H1 (cell line): Measurements from ENCODE around the gene BCL2. TPM values are rescaled to one million over a fixed set of nuclear protein-coding genes. Genes with fewer than 3 reads are reported as not detected.

Experiments
- CTCF ChIA-PET: fragments of 300-600 bp; sonication (Branson Sonifier 250); formaldehyde crosslinking; loops from one replicate; lab custom pipeline; 2021; ENCODE audit not compliant: partially characterized antibody; lab: Charles Lee
- POLR2A ChIA-PET: fragments of 300-600 bp; sonication (Branson Sonifier 250); formaldehyde crosslinking; loops from one replicate; lab custom pipeline; 2021; ENCODE audit warnings: inconsistent platforms; ENCODE audit not compliant: partially characterized antibody; lab: Charles Lee
- DNase-seq, 2 experiments: peaks; one replicate each; pipeline versions ENCODE4 v3.0.0 to v3.0.0-alpha.2; 2010 to 2022; ENCODE audit warnings: low spot score in 2 of 2, low read depth in 1 of 2, mixed read lengths in 1 of 2
- FAIRE-seq: peaks from 2 replicates; lab custom pipeline; 2011; peaks lifted over from hg19 to GRCh38; lab: Jason Lieb, UNC
- H2AFZ ChIP-seq: 2 replicates; pipeline ENCODE4 v1.8.1; 2012; ENCODE audit warnings: low read length, inconsistent platforms
- H2AK5ac ChIP-seq: 2 replicates; pipeline ENCODE4 v1.6.1; 2013; ENCODE audit warnings: low read depth, low read length
- H2BK120ac ChIP-seq: replicated peaks from 2 replicates; pipeline ENCODE3; 2013; ENCODE audit warnings: low read depth, low read length, inconsistent platforms
- H2BK12ac ChIP-seq: 2 replicates; pipeline ENCODE4 v1.6.1; 2013; ENCODE audit warnings: low read depth, low read length
- H2BK15ac ChIP-seq: 2 replicates; pipeline ENCODE4 v1.6.1; 2013; ENCODE audit warnings: low read length
- H2BK20ac ChIP-seq: 2 replicates; pipeline ENCODE4 v1.6.1; 2013; ENCODE audit warnings: low read length
- H2BK5ac ChIP-seq: 2 replicates; pipeline ENCODE4 v1.6.1; 2013; ENCODE audit warnings: low read depth, low read length
- H3K14ac ChIP-seq: 2 replicates; pipeline ENCODE4 v1.6.1; 2013; ENCODE audit warnings: inconsistent platforms; ENCODE audit not compliant: insufficient read length
- H3K18ac ChIP-seq: 2 replicates; pipeline ENCODE4 v1.6.1; 2013; ENCODE audit warnings: low read length; ENCODE audit errors: extremely low read depth
- H3K23ac ChIP-seq: 2 replicates; pipeline ENCODE4 v1.6.1; 2013; ENCODE audit warnings: inconsistent platforms; ENCODE audit not compliant: insufficient read length
- H3K23me2 ChIP-seq: 2 replicates; pipeline ENCODE4 v1.6.1; 2013; ENCODE audit warnings: low read depth, low read length
- H3K27ac ChIP-seq: 2 replicates; pipeline ENCODE4 v1.6.1; 2011; ENCODE audit warnings: low read depth, low read length, inconsistent platforms
- H3K27me3 ChIP-seq, 4 experiments: replicated peaks in 1 of 4; 1 replicate in 1 of 4; 2 replicates in 3 of 4; pipeline versions ENCODE4 v1.6.1 to v1.8.1; 2011 to 2013; ENCODE audit warnings: low read length in 3 of 4, mild to moderate bottlenecking in 3 of 4, inconsistent platforms in 2 of 4, mixed read lengths in 2 of 4, moderate library complexity in 1 of 4; ENCODE audit not compliant: control insufficient read depth in 3 of 4, insufficient read depth in 3 of 4; ENCODE audit errors: extremely low read depth in 1 of 4
- H3K36me3 ChIP-seq, 4 experiments: 2 replicates each; pipeline versions ENCODE4 v1.6.1 to v1.8.1; 2011 to 2013; ENCODE audit warnings: mild to moderate bottlenecking in 4 of 4, low read length in 3 of 4, moderate library complexity in 2 of 4, control low read depth in 1 of 4, inconsistent platforms in 1 of 4; ENCODE audit not compliant: insufficient read depth in 4 of 4, control insufficient read depth in 2 of 4
- H3K4ac ChIP-seq: replicated peaks from 2 replicates; pipeline ENCODE3; 2013; ENCODE audit warnings: low read length, low read depth, mixed read lengths, inconsistent platforms; ENCODE audit not compliant: insufficient read length
- H3K4me1 ChIP-seq, 4 experiments: replicated peaks in 1 of 4; 1 replicate in 1 of 4; 2 replicates in 3 of 4; pipeline versions ENCODE4 v1.6.1 to v1.8.1; 2011 to 2013; ENCODE audit warnings: low read length in 3 of 4, inconsistent platforms in 2 of 4, mixed read lengths in 1 of 4; ENCODE audit not compliant: insufficient read depth in 4 of 4, control insufficient read depth in 3 of 4
- H3K4me2 ChIP-seq, 2 experiments: 2 replicates each; pipeline versions ENCODE4 v1.6.1 to v1.8.1; 2011 to 2013; ENCODE audit warnings: low read depth in 2 of 2, low read length in 2 of 2, control low read depth in 1 of 2, inconsistent platforms in 1 of 2, mild to moderate bottlenecking in 1 of 2; ENCODE audit not compliant: insufficient read depth in 1 of 2
- H3K4me3 ChIP-seq, 4 experiments: fragments of 200-600, 300-600 bp in 1 of 4; sonication (generic), shearing (Covaris generic), sonication (Bioruptor Twin) in 1 of 4; 2 replicates each; pipeline versions ENCODE4 v1.5.1 to v1.8.1; 2011 to 2016; ENCODE audit warnings: low read length in 4 of 4, low read depth in 3 of 4, control low read depth in 2 of 4, inconsistent platforms in 2 of 4, mild to moderate bottlenecking in 2 of 4, mixed read lengths in 1 of 4, moderate library complexity in 1 of 4; ENCODE audit not compliant: insufficient read depth in 2 of 4; ENCODE audit errors: extremely low read depth in 1 of 4
- H3K56ac ChIP-seq: replicated peaks from 2 replicates; pipeline ENCODE3; 2013; ENCODE audit warnings: low read depth, mild to moderate bottlenecking, mixed read lengths, low read length, inconsistent platforms; ENCODE audit not compliant: insufficient read length
- H3K79me1 ChIP-seq: 2 replicates; pipeline ENCODE4 v1.6.1; 2013; ENCODE audit warnings: low read depth, low read length, control low read depth
- H3K79me2 ChIP-seq, 2 experiments: 2 replicates each; pipeline versions ENCODE4 v1.6.1 to v1.8.1; 2012 to 2013; ENCODE audit warnings: low read length in 2 of 2, mild to moderate bottlenecking in 2 of 2, inconsistent platforms in 1 of 2; ENCODE audit not compliant: insufficient read depth in 2 of 2, control insufficient read depth in 1 of 2
- H3K9ac ChIP-seq, 4 experiments: replicated peaks in 1 of 4; 1 replicate in 1 of 4; 2 replicates in 3 of 4; pipeline versions ENCODE4 v1.6.1 to v1.8.1; 2011 to 2013; ENCODE audit warnings: low read depth in 3 of 4, low read length in 3 of 4, control low read depth in 2 of 4, mild to moderate bottlenecking in 2 of 4, moderate library complexity in 2 of 4, inconsistent platforms in 1 of 4; ENCODE audit errors: extremely low read depth in 1 of 4
- H3K9me3 ChIP-seq, 2 experiments: 2 replicates each; pipeline versions ENCODE4 v1.6.1 to v1.8.1; 2012 to 2013; ENCODE audit warnings: mild to moderate bottlenecking in 2 of 2, moderate library complexity in 2 of 2, control low read depth in 1 of 2, inconsistent platforms in 1 of 2, low read depth in 1 of 2, low read length in 1 of 2, mixed read lengths in 1 of 2; ENCODE audit not compliant: insufficient read depth in 2 of 2
- H4K20me1 ChIP-seq, 2 experiments: replicated peaks in 1 of 2; 2 replicates each; pipeline versions ENCODE3 to v1.8.1; 2011 to 2013; ENCODE audit warnings: inconsistent platforms in 2 of 2, low read length in 2 of 2, mild to moderate bottlenecking in 1 of 2; ENCODE audit not compliant: insufficient read depth in 2 of 2, control insufficient read depth in 1 of 2
- H4K5ac ChIP-seq: 2 replicates; pipeline ENCODE4 v1.6.1; 2013; ENCODE audit warnings: low read length, low read depth, mixed read lengths, inconsistent platforms; ENCODE audit not compliant: insufficient read length
- H4K8ac ChIP-seq: 2 replicates; pipeline ENCODE4 v1.8.0; 2013; ENCODE audit warnings: mild to moderate bottlenecking, moderate library complexity, low read length, inconsistent platforms; ENCODE audit not compliant: insufficient read depth; ENCODE audit errors: extremely low read depth
- H4K91ac ChIP-seq: replicated peaks from 2 replicates; pipeline ENCODE3; 2013; ENCODE audit warnings: low read length, mixed read lengths, inconsistent platforms; ENCODE audit not compliant: insufficient read length
- CEBPB ChIP-seq: IDR thresholded peaks from 2 replicates; pipeline ENCODE4 v1.6.1; 2012; ENCODE audit warnings: low read depth, low read length
- CHD1 ChIP-seq: IDR thresholded peaks from 2 replicates; pipeline ENCODE4 v1.6.1; 2012; ENCODE audit warnings: low read depth, low read length, improper control_type of control experiment
- EP300 ChIP-seq, 2 experiments: IDR thresholded peaks; 1 replicate in 1 of 2; 2 replicates in 1 of 2; pipeline ENCODE4 v1.6.1; 2011 to 2012; ENCODE audit warnings: low read depth in 2 of 2, low read length in 2 of 2, mild to moderate bottlenecking in 2 of 2, borderline replicate concordance in 1 of 2, inconsistent platforms in 1 of 2, moderate library complexity in 1 of 2
- RBBP5 ChIP-seq: IDR thresholded peaks from 2 replicates; pipeline ENCODE4 v1.7.1; 2012; ENCODE audit warnings: low read depth, mild to moderate bottlenecking, inconsistent platforms, low read length, moderate library complexity, borderline replicate concordance
- SIN3A ChIP-seq, 2 experiments: IDR thresholded peaks in 1 of 2; conservative IDR thresholded peaks in 1 of 2; 2 replicates each; pipeline ENCODE4 v1.6.1; 2011 to 2012; ENCODE audit warnings: low read length in 2 of 2, improper control_type of control experiment in 1 of 2, low read depth in 1 of 2, mild to moderate bottlenecking in 1 of 2
- SIX5 ChIP-seq: IDR thresholded peaks from 2 replicates; pipeline ENCODE4 v1.6.1; 2011; ENCODE audit warnings: mild to moderate bottlenecking, low read depth, low read length
- SP1 ChIP-seq: IDR thresholded peaks from 2 replicates; pipeline ENCODE4 v1.6.1; 2011; ENCODE audit warnings: low read depth, low read length
- SP4 ChIP-seq: IDR thresholded peaks from 2 replicates; pipeline ENCODE4 v1.6.1; 2012; ENCODE audit warnings: low read length, inconsistent platforms
- TAF1 ChIP-seq: IDR thresholded peaks from 2 replicates; pipeline ENCODE4 v1.6.1; 2011; ENCODE audit warnings: mild to moderate bottlenecking, low read depth, low read length
- TBP ChIP-seq: IDR thresholded peaks from 2 replicates; pipeline ENCODE4 v1.6.1; 2011; ENCODE audit warnings: low read depth, low read length, improper control_type of control experiment
- ZNF274 ChIP-seq: IDR thresholded peaks from 2 replicates; pipeline ENCODE4 v1.7.0; 2012; ENCODE audit warnings: low read length, borderline replicate concordance; ENCODE audit errors: extremely low read depth
- WGBS, 2 experiments: shearing (Covaris generic) in 1 of 2; methylation state at CpG; one replicate each; pipeline versions ENCODE4 v1.1.6 to v1.1.7; 2013 to 2015; ENCODE audit warnings: low lambda C conversion rate in 2 of 2, mixed read lengths in 2 of 2, inconsistent platforms in 1 of 2, low coverage in 1 of 2, missing lambda C conversion rate in 1 of 2; ENCODE audit not compliant: insufficient replicate concordance in 2 of 2, insufficient coverage in 1 of 2, insufficient read length in 1 of 2; ENCODE audit errors: extremely low coverage in 1 of 2, missing lambda C conversion rate in 1 of 2; 5-methylcytosine and 5-hydroxymethylcytosine counted together
- polyA plus RNA-seq, 7 experiments: library from polyadenylated mRNA; depleted of rRNA in 3 of 7; stranded (reverse) in 5 of 7; unstranded in 2 of 7; fragments of >200 nt in 5 of 7; fragments of 200-250 nt in 2 of 7; gene quantifications; 1 replicate in 5 of 7; 2 replicates in 1 of 7; 4 replicates in 1 of 7; pipeline versions ENCODE4 v1.2.1 to v1.2.3, GENCODE V29; 2011 to 2013; ENCODE audit warnings: missing spikeins in 2 of 7, mixed read lengths in 2 of 7
- total RNA-seq: library from RNA; stranded (reverse); fragmentation: NEBNext Ultra II Directional; extraction: Animal tissue kit (Norgen Biotek cat#: 25700); gene quantifications from 2 replicates; pipeline ENCODE4 v1.2.1, GENCODE V29; 2021
- TF ChIP-seq, protein P1 (sequence below): IDR thresholded peaks from 2 replicates; pipeline ENCODE4 v1.6.1; 2011; ENCODE audit warnings: low read depth, mild to moderate bottlenecking, low read length; ENCODE audit not compliant: insufficient read depth
- TF ChIP-seq, protein P2 (sequence below): IDR thresholded peaks from 2 replicates; pipeline ENCODE4 v1.6.1; 2012; ENCODE audit warnings: inconsistent platforms

The BCL2 gene
- total and polyA plus RNA-seq, 2 of the 8 experiments (the other 6 are each of a cell fraction or from before 2014, with no cell fraction given): 0.59 to 4.5 TPM

DNA sequence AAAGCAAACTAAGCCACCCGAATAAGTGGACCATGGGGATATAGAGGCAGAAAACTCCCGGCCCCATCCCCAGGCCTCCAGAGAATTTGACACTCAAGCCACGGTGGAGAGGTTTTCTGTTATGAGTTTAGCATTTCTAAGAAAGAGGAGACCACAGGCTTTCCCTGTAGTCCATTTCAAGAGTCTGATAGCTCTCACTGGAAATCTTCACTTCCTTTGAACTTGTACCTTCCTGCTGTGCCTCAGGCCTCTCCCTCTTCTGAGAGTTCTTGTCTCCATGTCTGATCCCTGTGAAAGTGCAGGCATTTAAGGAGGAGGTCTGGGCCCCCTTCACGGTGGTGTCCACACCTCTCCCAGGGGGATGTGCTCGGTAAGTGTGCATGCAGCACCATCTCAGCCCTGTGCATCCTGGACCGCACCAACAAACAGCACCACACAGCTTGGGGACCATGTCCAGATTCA lies 113.7 kb downstream of the BCL2 start:
- Histone ChIP-seq H3K36me3 (no peaks in the 10 kb centered on the region), H3K23me2 (no peaks in the 10 kb centered on the region), H4K20me1 (no peaks in the 10 kb centered on the region), H3K4me1 (no peaks in the 10 kb centered on the region), H3K23ac (no peak overlapping the region), H2BK15ac (no peak overlapping the region), H3K27ac (no peak overlapping the region), H3K18ac (no peak overlapping the region), H3K79me2 (no peaks in the 10 kb centered on the region), H3K4me2 (no peak overlapping the region), H4K5ac (no peak overlapping the region), H2AK5ac (no peak overlapping the region), H2BK12ac (no peak overlapping the region), H3K9me3 (no peaks in the 10 kb centered on the region), H3K79me1 (no peaks in the 10 kb centered on the region), H3K4me3 (no peak overlapping the region), H3K27me3 (no peaks in the 10 kb centered on the region), H3K4ac (no peak overlapping the region), H2BK20ac (0 out of 2 replicates have a peak overlapping the region, but pooled peaks have one; percentile 10), H2BK120ac (no peak overlapping the region), H4K91ac (no peak overlapping the region), H3K56ac (no peak overlapping the region), H3K14ac (no peak overlapping the region), H2BK5ac (no peak overlapping the region), H2AFZ (no peak overlapping the region), H4K8ac (no peak overlapping the region), H3K9ac (no peak overlapping the region)
- POLR2A ChIA-PET: interaction anchor here (1.5 kb wide), 1 partner anchor 9 kb away, joined by 3 read pairs; no protein-coding TSS in a partner anchor
- FAIRE-seq: no peak
- DNase-seq: no peak
- 89% methylated on average over 6 of the region's 6 CpGs; no CpG with 5 or more reads in 1 of the 2 experiments for WGBS, 2 experiments
- CTCF ChIA-PET: interaction anchor here (2.0 kb wide), 1 partner anchor 10 kb away, joined by 4 read pairs; no protein-coding TSS in a partner anchor
- TF ChIP-seq CHD1 (no peak), SP4 (no peak), RBBP5 (no peak), SIX5 (no peak), SP1 (no peak), TAF1 (no peak), SIN3A (conservative IDR thresholded peaks at IDR 0.05 in 1 of 2, IDR thresholded peaks at IDR 0.05 in 1 of 2; ENCODE audit: low read depth in 1 of 2, low read length in 2 of 2) (no peak), TBP (no peak), EP300 (IDR thresholded peaks at IDR 0.05; ENCODE audit: borderline replicate concordance in 1 of 2, low read depth in 2 of 2, low read length in 2 of 2) (no peak), ZNF274 (no peak), CEBPB (no peak)
- TF ChIP-seq, protein P1, sequence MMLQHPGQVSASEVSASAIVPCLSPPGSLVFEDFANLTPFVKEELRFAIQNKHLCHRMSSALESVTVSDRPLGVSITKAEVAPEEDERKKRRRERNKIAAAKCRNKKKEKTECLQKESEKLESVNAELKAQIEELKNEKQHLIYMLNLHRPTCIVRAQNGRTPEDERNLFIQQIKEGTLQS: no peak
- TF ChIP-seq, protein P2, sequence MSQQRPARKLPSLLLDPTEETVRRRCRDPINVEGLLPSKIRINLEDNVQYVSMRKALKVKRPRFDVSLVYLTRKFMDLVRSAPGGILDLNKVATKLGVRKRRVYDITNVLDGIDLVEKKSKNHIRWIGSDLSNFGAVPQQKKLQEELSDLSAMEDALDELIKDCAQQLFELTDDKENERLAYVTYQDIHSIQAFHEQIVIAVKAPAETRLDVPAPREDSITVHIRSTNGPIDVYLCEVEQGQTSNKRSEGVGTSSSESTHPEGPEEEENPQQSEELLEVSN: no peak
